Liver (tissue), 9 donors: ENCODE results near the gene BAHCC1. TPM values are rescaled to one million over a fixed set of nuclear protein-coding genes. Genes with fewer than 3 reads are reported as not detected.

Experiments
- DNase-seq: peaks from one replicate; pipeline ENCODE4 v3.0.0-alpha.2; 2017; ENCODE audit warnings: low spot score
- H3K27ac ChIP-seq, 2 donors: one replicate each; pipeline ENCODE4 v1.7.0; 2013; ENCODE audit warnings: inconsistent platforms in 2 of 2, low read length in 2 of 2, control low read depth in 1 of 2, low read depth in 1 of 2, mild to moderate bottlenecking in 1 of 2
- H3K27me3 ChIP-seq, 4 donors: one replicate each; pipeline versions ENCODE4 v1.6.1 to v1.7.0; 2013; ENCODE audit warnings: low read length in 3 of 4, inconsistent platforms in 1 of 4, mild to moderate bottlenecking in 1 of 4, moderate library complexity in 1 of 4; ENCODE audit not compliant: control insufficient read depth in 4 of 4, insufficient read depth in 4 of 4
- H3K36me3 ChIP-seq, 4 donors: one replicate each; pipeline versions ENCODE4 v1.6.1 to v1.7.0; 2013; ENCODE audit warnings: low read length in 3 of 4, mild to moderate bottlenecking in 3 of 4, low read depth in 1 of 4, moderate library complexity in 1 of 4; ENCODE audit not compliant: control insufficient read depth in 4 of 4, insufficient read depth in 3 of 4
- H3K4me1 ChIP-seq, 4 donors: one replicate each; pipeline versions ENCODE4 v1.6.1 to v1.7.0; 2013; ENCODE audit warnings: low read length in 3 of 4, mild to moderate bottlenecking in 3 of 4, moderate library complexity in 1 of 4; ENCODE audit not compliant: control insufficient read depth in 4 of 4, insufficient read depth in 4 of 4
- H3K4me3 ChIP-seq, 3 donors: one replicate each; pipeline versions ENCODE4 v1.6.1 to v1.7.0; 2013; ENCODE audit warnings: low read length in 3 of 3, control low read depth in 1 of 3, low read depth in 1 of 3, mild to moderate bottlenecking in 1 of 3
- H3K9ac ChIP-seq, 2 donors: one replicate each; pipeline ENCODE4 v1.7.0; 2013; ENCODE audit warnings: low read length in 2 of 2, mild to moderate bottlenecking in 2 of 2, moderate library complexity in 2 of 2, control low read depth in 1 of 2, low read depth in 1 of 2
- H3K9me3 ChIP-seq, 4 donors: one replicate each; pipeline versions ENCODE4 v1.6.1 to v1.7.0; 2013; ENCODE audit warnings: low read length in 3 of 4; ENCODE audit not compliant: control insufficient read depth in 4 of 4
- EGR1 ChIP-seq, 2 donors: IDR thresholded peaks; 2 replicates each; pipeline ENCODE4 v1.6.1; 2016 to 2018; ENCODE audit warnings: antibody characterized with exemption in 2 of 2, low read depth in 2 of 2
- FOXA1 ChIP-seq: IDR thresholded peaks from 2 replicates; pipeline ENCODE4 v1.6.1; 2016; ENCODE audit warnings: antibody characterized with exemption
- FOXA2 ChIP-seq: IDR thresholded peaks from 2 replicates; pipeline ENCODE4 v1.6.1; 2016; ENCODE audit warnings: antibody characterized with exemption
- GABPA ChIP-seq, 2 donors: IDR thresholded peaks in 1 of 2; conservative IDR thresholded peaks in 1 of 2; 2 replicates each; pipeline ENCODE4 v1.6.1; 2016; ENCODE audit warnings: antibody characterized with exemption in 2 of 2, mild to moderate bottlenecking in 1 of 2, moderate library complexity in 1 of 2
- HNF4G ChIP-seq: IDR thresholded peaks from 2 replicates; pipeline ENCODE4 v1.6.1; 2016; ENCODE audit warnings: antibody characterized with exemption
- NR2F2 ChIP-seq: IDR thresholded peaks from 2 replicates; pipeline ENCODE4 v1.6.1; 2016; ENCODE audit warnings: antibody characterized with exemption
- RAD21 ChIP-seq, 2 donors: IDR thresholded peaks; 2 replicates each; pipeline ENCODE4 v1.6.1; 2016; ENCODE audit warnings: antibody characterized with exemption in 2 of 2, mild to moderate bottlenecking in 2 of 2
- RXRA ChIP-seq, 2 donors: IDR thresholded peaks; 2 replicates each; pipeline ENCODE4 v1.6.1; 2017 to 2018; ENCODE audit warnings: antibody characterized with exemption in 2 of 2, mild to moderate bottlenecking in 1 of 2
- WGBS: extraction: QIAGEN DNeasy Blood & Tissue Kit; methylation state at CpG from one replicate; pipeline ENCODE4 v1.1.7; 2013; 5-methylcytosine and 5-hydroxymethylcytosine counted together
- polyA plus RNA-seq, 2 donors: library from polyadenylated mRNA; stranded (reverse) in 1 of 2; unstranded in 1 of 2; fragments of 200-250 nt in 1 of 2; fragments of >200 nt in 1 of 2; fragmentation: Nextera tagmentation in 1 of 2; extraction: Ambion mirVana in 1 of 2; gene quantifications; one replicate each; pipeline versions ENCODE4 v1.2.1 to v1.2.3, GENCODE V29; 2013 to 2015
- total RNA-seq, 2 donors: library from RNA; depleted of rRNA; stranded (reverse); fragments of >200 nt; gene quantifications; one replicate each; pipeline ENCODE4 v1.2.3, GENCODE V29; 2014
- TF ChIP-seq, protein P1 (sequence below): IDR thresholded peaks from 2 replicates; pipeline ENCODE4 v1.6.1; 2016; ENCODE audit warnings: antibody characterized with exemption
- TF ChIP-seq, protein P2 (sequence below): IDR thresholded peaks from 2 replicates; pipeline ENCODE4 v1.6.1; 2016; ENCODE audit warnings: antibody characterized with exemption, mild to moderate bottlenecking
- donor health status: healthy.
- donor health status: healthy.
- donor health status: healthy.
- donor health status: healthy.
- donor health status: healthy.

The BAHCC1 gene
- total and polyA plus RNA-seq, 4 donors, result 0.76 to 3.9 (median 2.5) TPM

DNA sequence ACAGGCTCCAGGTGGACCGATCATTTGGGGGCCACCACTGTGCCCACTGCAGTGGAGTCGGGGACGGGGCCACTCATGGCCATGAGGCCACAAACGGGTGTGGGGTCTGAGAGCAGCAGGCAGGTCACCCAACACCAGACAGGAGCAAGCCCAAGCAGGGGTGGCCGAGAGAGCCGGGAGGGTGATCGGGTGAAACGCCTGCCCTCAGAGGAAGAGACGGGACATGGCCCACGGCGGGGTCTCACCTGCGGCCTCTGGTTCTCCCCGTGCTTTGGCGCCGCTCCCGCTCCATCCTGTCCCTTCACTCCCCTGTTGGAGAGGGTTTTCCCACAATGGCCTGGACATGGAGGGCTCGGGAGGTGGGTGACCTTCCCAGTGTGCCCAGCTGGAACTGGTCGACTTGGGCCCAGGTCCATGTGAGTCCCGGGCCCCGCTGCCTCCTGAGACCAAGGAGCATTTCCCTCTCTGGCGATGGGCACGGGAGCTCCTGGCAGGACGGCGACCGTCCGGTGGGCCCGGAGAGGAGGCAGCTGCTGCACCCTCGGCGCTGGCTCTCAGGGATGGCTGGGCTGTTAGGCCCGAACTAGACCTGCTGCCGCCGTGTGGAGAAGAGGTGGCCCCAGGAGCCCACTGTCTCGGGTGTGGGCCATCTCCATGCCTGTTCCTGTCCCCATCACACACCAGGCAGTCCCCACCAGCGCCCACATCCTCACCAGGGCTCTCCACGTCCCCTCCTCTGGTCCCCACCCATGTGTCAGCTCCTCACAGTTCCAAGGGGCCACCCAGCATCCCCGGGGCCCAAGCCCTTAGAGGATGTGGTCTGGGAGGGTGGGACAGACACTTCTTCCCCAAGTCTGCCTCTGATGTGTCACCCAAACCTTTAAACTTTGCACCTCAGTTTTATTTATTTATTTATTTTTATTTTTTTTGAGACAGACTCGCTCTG, 13.4 kb upstream of the BAHCC1 start:
- no peaks in the 10 kb centered on the region for H3K27me3 ChIP-seq
- no peak for DNase-seq
- H3K4me1 ChIP-seq, result peaks cover 8 to 16% (median 12%) of the 10 kb centered on the region in 4 donors
- no peaks in the 10 kb centered on the region for H3K9me3 ChIP-seq
- H3K4me3 ChIP-seq, result no peak overlapping the region
- 95% methylated on average over 37 of the region's 37 CpGs for WGBS
- H3K9ac ChIP-seq, result no peak overlapping the region
- no peaks in the 10 kb centered on the region for H3K36me3 ChIP-seq
- TF ChIP-seq NR2F2 (no peak), RXRA (IDR thresholded peaks at IDR 0.05) (no peak), FOXA2 (no peak), RAD21 (IDR thresholded peaks at IDR 0.05) (no peak), HNF4G (no peak), FOXA1 (no peak)
- TF ChIP-seq, protein P1, sequence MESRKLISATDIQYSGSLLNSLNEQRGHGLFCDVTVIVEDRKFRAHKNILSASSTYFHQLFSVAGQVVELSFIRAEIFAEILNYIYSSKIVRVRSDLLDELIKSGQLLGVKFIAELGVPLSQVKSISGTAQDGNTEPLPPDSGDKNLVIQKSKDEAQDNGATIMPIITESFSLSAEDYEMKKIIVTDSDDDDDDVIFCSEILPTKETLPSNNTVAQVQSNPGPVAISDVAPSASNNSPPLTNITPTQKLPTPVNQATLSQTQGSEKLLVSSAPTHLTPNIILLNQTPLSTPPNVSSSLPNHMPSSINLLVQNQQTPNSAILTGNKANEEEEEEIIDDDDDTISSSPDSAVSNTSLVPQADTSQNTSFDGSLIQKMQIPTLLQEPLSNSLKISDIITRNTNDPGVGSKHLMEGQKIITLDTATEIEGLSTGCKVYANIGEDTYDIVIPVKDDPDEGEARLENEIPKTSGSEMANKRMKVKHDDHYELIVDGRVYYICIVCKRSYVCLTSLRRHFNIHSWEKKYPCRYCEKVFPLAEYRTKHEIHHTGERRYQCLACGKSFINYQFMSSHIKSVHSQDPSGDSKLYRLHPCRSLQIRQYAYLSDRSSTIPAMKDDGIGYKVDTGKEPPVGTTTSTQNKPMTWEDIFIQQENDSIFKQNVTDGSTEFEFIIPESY, result no peak
- TF ChIP-seq, protein P2, sequence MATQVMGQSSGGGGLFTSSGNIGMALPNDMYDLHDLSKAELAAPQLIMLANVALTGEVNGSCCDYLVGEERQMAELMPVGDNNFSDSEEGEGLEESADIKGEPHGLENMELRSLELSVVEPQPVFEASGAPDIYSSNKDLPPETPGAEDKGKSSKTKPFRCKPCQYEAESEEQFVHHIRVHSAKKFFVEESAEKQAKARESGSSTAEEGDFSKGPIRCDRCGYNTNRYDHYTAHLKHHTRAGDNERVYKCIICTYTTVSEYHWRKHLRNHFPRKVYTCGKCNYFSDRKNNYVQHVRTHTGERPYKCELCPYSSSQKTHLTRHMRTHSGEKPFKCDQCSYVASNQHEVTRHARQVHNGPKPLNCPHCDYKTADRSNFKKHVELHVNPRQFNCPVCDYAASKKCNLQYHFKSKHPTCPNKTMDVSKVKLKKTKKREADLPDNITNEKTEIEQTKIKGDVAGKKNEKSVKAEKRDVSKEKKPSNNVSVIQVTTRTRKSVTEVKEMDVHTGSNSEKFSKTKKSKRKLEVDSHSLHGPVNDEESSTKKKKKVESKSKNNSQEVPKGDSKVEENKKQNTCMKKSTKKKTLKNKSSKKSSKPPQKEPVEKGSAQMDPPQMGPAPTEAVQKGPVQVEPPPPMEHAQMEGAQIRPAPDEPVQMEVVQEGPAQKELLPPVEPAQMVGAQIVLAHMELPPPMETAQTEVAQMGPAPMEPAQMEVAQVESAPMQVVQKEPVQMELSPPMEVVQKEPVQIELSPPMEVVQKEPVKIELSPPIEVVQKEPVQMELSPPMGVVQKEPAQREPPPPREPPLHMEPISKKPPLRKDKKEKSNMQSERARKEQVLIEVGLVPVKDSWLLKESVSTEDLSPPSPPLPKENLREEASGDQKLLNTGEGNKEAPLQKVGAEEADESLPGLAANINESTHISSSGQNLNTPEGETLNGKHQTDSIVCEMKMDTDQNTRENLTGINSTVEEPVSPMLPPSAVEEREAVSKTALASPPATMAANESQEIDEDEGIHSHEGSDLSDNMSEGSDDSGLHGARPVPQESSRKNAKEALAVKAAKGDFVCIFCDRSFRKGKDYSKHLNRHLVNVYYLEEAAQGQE, result no peak
- H3K27ac ChIP-seq, result no peak overlapping the region

- no peaks in the 10 kb centered on the region for H3K27me3 ChIP-seq
- H3K4me3 ChIP-seq, result no peak overlapping the region
- no peak for DNase-seq
- H3K4me1 ChIP-seq, result peaks cover 9 to 18% (median 13%) of the 10 kb centered on the region in 4 donors
- H3K27ac ChIP-seq, result no peak overlapping the region
- H3K9ac ChIP-seq, result no peak overlapping the region
- 95% methylated on average over 6 of the region's 6 CpGs for WGBS
- H3K9me3 ChIP-seq, result no peaks in the 10 kb centered on the region
- no peaks in the 10 kb centered on the region for H3K36me3 ChIP-seq
- TF ChIP-seq FOXA2, result no peak
- TF ChIP-seq GABPA (IDR thresholded peaks at IDR 0.05 in 1 of 2, conservative IDR thresholded peaks at IDR 0.05 in 1 of 2), result no peak
- TF ChIP-seq EGR1 (IDR thresholded peaks at IDR 0.05; ENCODE audit: low read depth in 2 of 2), result no peak
These were observed 12.4 kb upstream of the BAHCC1 start for GRCh38 chr17:81382851-81383250.
